B cell (primary cell): ENCODE data around the gene WNT9B.

Source experiments
- EZH2 ChIP-seq: IDR thresholded peaks from 2 replicates; pipeline ENCODE4 v1.6.1; 2012; ENCODE audit warnings: borderline replicate concordance, low read depth, mild to moderate bottlenecking, moderate library complexity, low read length; ENCODE audit not compliant: insufficient read depth, poor library complexity, severe bottlenecking
- TF ChIP-seq, protein P1 (sequence below): fragments of 200-600 bp; IDR thresholded peaks from one replicate; pipeline ENCODE4 v1.8.0; 2022; ENCODE audit warnings: antibody characterized with exemption, mild to moderate bottlenecking

DNA sequence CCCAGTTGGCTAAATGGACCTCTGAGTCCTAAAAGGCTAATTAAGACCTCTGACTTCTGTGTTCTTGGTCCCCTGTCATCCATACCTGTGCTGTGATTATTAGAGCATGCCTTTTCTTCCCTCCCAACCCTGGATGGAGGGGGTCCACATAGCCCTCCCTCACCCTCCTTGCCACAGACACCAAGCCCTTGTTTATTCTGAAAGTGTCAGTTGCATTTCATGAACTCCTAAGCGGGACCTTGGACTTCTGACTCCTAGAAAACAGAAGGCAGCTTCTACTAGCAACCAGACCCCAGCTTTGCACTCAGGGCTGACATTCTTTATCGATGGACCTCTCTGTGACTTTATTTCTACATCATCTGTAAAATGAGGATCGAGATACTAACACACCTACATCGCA is 38.1 kb downstream of the WNT9B start:
- TF ChIP-seq, protein P1, sequence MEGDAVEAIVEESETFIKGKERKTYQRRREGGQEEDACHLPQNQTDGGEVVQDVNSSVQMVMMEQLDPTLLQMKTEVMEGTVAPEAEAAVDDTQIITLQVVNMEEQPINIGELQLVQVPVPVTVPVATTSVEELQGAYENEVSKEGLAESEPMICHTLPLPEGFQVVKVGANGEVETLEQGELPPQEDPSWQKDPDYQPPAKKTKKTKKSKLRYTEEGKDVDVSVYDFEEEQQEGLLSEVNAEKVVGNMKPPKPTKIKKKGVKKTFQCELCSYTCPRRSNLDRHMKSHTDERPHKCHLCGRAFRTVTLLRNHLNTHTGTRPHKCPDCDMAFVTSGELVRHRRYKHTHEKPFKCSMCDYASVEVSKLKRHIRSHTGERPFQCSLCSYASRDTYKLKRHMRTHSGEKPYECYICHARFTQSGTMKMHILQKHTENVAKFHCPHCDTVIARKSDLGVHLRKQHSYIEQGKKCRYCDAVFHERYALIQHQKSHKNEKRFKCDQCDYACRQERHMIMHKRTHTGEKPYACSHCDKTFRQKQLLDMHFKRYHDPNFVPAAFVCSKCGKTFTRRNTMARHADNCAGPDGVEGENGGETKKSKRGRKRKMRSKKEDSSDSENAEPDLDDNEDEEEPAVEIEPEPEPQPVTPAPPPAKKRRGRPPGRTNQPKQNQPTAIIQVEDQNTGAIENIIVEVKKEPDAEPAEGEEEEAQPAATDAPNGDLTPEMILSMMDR, result no peak
- no peak for TF ChIP-seq EZH2
